CD4-positive, alpha-beta memory T cell (primary cell): ENCODE data around the gene LPCAT3. TPM values are rescaled to one million over a fixed set of nuclear protein-coding genes. Genes with fewer than 3 reads are reported as not detected.
"Not testable (repeated sequence)": the region's sequence is repeated elsewhere in the genome, so short reads cannot be mapped to it uniquely, and the experiment has no call there.

Experiments used
- CTCF ChIA-PET: fragments of 350-600 bp; sonication (Branson Sonifier 250); formaldehyde crosslinking; loops from one replicate; lab custom pipeline; 2021; ENCODE audit warnings: inconsistent platforms; ENCODE audit not compliant: partially characterized antibody; lab: Charles Lee
- POLR2A ChIA-PET: fragments of 350-600 bp; sonication (Branson Sonifier 250); formaldehyde crosslinking; loops from one replicate; lab custom pipeline; 2021; ENCODE audit not compliant: partially characterized antibody; lab: Charles Lee
- DNase-seq, 5 donors: peaks; one replicate each; pipeline versions ENCODE4 v3.0.0 to v3.0.0-alpha.2; 2020 to 2022; ENCODE audit warnings: mixed read lengths in 1 of 5
- H3K27ac ChIP-seq: one replicate; pipeline ENCODE4 v1.7.0; 2013; ENCODE audit warnings: low read depth, low read length
- H3K27me3 ChIP-seq: 2 replicates; pipeline ENCODE4 v1.7.0; 2013; ENCODE audit warnings: mild to moderate bottlenecking, low read length, moderate library complexity; ENCODE audit not compliant: insufficient read depth
- H3K36me3 ChIP-seq: 2 replicates; pipeline ENCODE4 v1.7.0; 2013; ENCODE audit warnings: mild to moderate bottlenecking, low read length, moderate library complexity; ENCODE audit not compliant: insufficient read depth
- H3K4me1 ChIP-seq: 2 replicates; pipeline ENCODE4 v1.7.0; 2013; ENCODE audit warnings: mild to moderate bottlenecking, low read length, moderate library complexity; ENCODE audit not compliant: insufficient read depth
- H3K4me3 ChIP-seq, 2 donors: one replicate each; pipeline ENCODE4 v1.7.0; 2013; ENCODE audit warnings: low read length in 2 of 2, mild to moderate bottlenecking in 1 of 2
- H3K9me3 ChIP-seq, 2 donors: one replicate each; pipeline ENCODE4 v1.7.0; 2013; ENCODE audit warnings: low read length in 2 of 2, control low read depth in 1 of 2; ENCODE audit not compliant: control insufficient read depth in 1 of 2
- H3K27ac Mint-ChIP-seq, 7 donors: one replicate each; pipeline ENCODE4 v1.8.0; 2020 to 2021; ENCODE audit warnings: mixed read lengths in 7 of 7, mild to moderate bottlenecking in 6 of 7, inconsistent platforms in 3 of 7, moderate library complexity in 3 of 7
- H3K27me3 Mint-ChIP-seq, 2 donors: one replicate each; pipeline ENCODE4 v1.8.0; 2020 to 2021; ENCODE audit warnings: mixed read lengths in 2 of 2
- H3K36me3 Mint-ChIP-seq, 2 donors: one replicate each; pipeline ENCODE4 v1.8.0; 2020 to 2021; ENCODE audit warnings: mixed read lengths in 2 of 2, inconsistent platforms in 1 of 2, mild to moderate bottlenecking in 1 of 2
- H3K4me1 Mint-ChIP-seq, 4 donors: one replicate each; pipeline ENCODE4 v1.8.0; 2020 to 2021; ENCODE audit warnings: mixed read lengths in 4 of 4, mild to moderate bottlenecking in 1 of 4
- H3K4me3 Mint-ChIP-seq, 8 donors: one replicate each; pipeline ENCODE4 v1.8.0; 2020 to 2021; ENCODE audit warnings: mixed read lengths in 8 of 8, mild to moderate bottlenecking in 7 of 8, moderate library complexity in 6 of 8, inconsistent platforms in 3 of 8
- H3K9me3 Mint-ChIP-seq, 8 donors: one replicate each; pipeline ENCODE4 v1.8.0; 2020 to 2021; ENCODE audit warnings: mixed read lengths in 8 of 8, mild to moderate bottlenecking in 5 of 8, inconsistent platforms in 3 of 8, moderate library complexity in 1 of 8
- intact Hi-C: fragments of 100-400 bp; cut with micrococcal nuclease; formaldehyde crosslinking; loops from one replicate; pipeline ENCODE4 v1.15.1; 2023
- polyA plus RNA-seq, 2 donors: library from polyadenylated mRNA; unstranded; fragments of 300-500 nt; fragmentation: Illumina TruSeq; gene quantifications; one replicate each; pipeline ENCODE4 v1.2.3, GENCODE V29; 2021
- total RNA-seq, 2 experiments: library from RNA; stranded (reverse); gene quantifications; one replicate each; pipeline ENCODE4 v1.2.3, GENCODE V29; 2021

LPCAT3 gene
- total and polyA plus RNA-seq, 4 experiments from 2014 or later, result 18.3 to 33.8 (median 23.4) TPM

DNA sequence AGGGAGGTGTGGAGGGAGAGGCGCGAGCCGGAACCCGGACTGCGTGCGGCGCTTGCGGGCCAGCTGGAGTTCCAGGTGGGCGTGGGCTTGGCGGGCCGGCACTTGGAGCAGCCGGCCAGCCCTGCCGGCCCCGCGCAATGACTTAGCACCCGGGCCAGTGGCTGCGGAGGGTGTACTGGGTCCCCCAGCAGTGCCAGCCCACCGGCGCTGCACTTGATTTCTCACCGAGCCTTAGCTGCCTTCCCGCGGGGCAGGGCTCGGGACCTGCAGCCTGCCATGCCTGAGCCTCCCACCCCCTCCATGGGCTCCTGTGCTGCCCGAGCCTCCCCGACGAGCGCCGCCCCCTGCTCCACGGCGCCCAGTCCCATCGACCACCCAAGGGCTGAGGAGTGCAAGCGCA, 19.1 kb upstream of the LPCAT3 start:
- H3K9me3 Mint-ChIP-seq, H3K36me3 Mint-ChIP-seq, DNase-seq, H3K4me3 Mint-ChIP-seq, H3K4me1 ChIP-seq, H3K4me3 ChIP-seq, H3K27ac ChIP-seq, intact Hi-C loops, H3K27ac Mint-ChIP-seq, H3K36me3 ChIP-seq, H3K4me1 Mint-ChIP-seq, H3K27me3 ChIP-seq, POLR2A ChIA-PET, H3K27me3 Mint-ChIP-seq, H3K9me3 ChIP-seq: not testable (repeated sequence)
- CTCF ChIA-PET, result interaction anchor here (1.2 kb wide), 1 partner anchor 59 kb away, joined by 3 read pairs; no protein-coding TSS in a partner anchor

GRCh38 chr12:7035463-7035862, 17.2 kb upstream of the LPCAT3 start:
- no peaks in the 10 kb centered on the region for H3K27me3 Mint-ChIP-seq
- Histone ChIP-seq H3K27me3 (no peaks in the 10 kb centered on the region), H3K4me1 (no peaks in the 10 kb centered on the region), H3K9me3 (no peaks in the 10 kb centered on the region), H3K36me3 (no peaks in the 10 kb centered on the region), H3K27ac (no peak overlapping the region), H3K4me3 (no peak overlapping the region)
- H3K4me1 Mint-ChIP-seq, result no peaks in the 10 kb centered on the region
- intact Hi-C loops, result no loop called here
- ChIA-PET POLR2A (no interaction called here), CTCF (no interaction called here)
- DNase-seq, result no peak
- H3K27ac Mint-ChIP-seq, result no peak overlapping the region
- H3K36me3 Mint-ChIP-seq, result no peaks in the 10 kb centered on the region
- no peak overlapping the region for H3K4me3 Mint-ChIP-seq
- H3K9me3 Mint-ChIP-seq, result no peaks in the 10 kb centered on the region

- intact Hi-C loops, result no loop called here
- Mint-ChIP-seq H3K27ac (no peak overlapping the region), H3K4me1 (no peaks in the 10 kb centered on the region), H3K4me3 (no peak overlapping the region), H3K27me3 (no peaks in the 10 kb centered on the region), H3K9me3 (no peaks in the 10 kb centered on the region), H3K36me3 (no peaks in the 10 kb centered on the region)
- Histone ChIP-seq H3K27me3 (no peaks in the 10 kb centered on the region), H3K4me3 (no peak overlapping the region), H3K4me1 (no peaks in the 10 kb centered on the region), H3K27ac (no peak overlapping the region), H3K36me3 (no peaks in the 10 kb centered on the region), H3K9me3 (no peaks in the 10 kb centered on the region)
- DNase-seq, result no peak
- ChIA-PET POLR2A (no interaction called here), CTCF (interaction anchor here (1.9 kb wide), 1 partner anchor 12 kb away, joined by 5 read pairs; no protein-coding TSS in a partner anchor)
Measured at GRCh38 chr12:7034464-7034863, 16.2 kb upstream of the LPCAT3 start.

DNA sequence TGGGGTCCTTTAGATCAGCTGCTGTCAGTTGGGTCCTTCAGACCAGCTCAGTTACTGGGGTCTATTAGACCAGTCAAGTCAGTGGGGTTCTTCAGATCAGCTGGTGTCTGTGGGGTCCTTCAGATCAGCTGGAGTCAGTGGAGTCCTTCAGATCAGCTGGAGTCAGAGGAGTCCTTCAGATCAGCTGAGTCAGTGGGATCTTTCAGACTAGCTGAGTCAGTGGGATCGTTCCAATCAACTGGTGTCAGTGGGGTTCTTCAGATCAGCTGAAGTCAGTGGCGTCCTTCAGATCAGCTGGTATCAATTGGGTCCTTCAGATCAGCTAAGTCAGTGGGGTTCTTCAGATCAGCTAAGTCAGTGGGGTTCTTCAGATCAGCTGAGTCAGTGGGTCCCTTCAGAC, 14.7 kb upstream of the LPCAT3 start:
- H3K27me3 ChIP-seq, result no peaks in the 10 kb centered on the region
- intact Hi-C loops, result no loop called here
- Mint-ChIP-seq H3K4me3 (no peak overlapping the region), H3K27ac (no peak overlapping the region), H3K9me3 (no peaks in the 10 kb centered on the region), H3K27me3 (no peaks in the 10 kb centered on the region), H3K4me1 (no peaks in the 10 kb centered on the region), H3K36me3 (no peaks in the 10 kb centered on the region)
- CTCF ChIA-PET, result interaction anchor here (1.2 to 1.9 kb wide), 6 partner anchors 11 to 109 kb away, joined by 3 to 6 read pairs (median 4); partner anchors contain the start of genes C1RL and LPCAT3
- no peaks in the 10 kb centered on the region for H3K9me3 ChIP-seq
- H3K27ac ChIP-seq, result no peak overlapping the region
- H3K4me1 ChIP-seq, result no peaks in the 10 kb centered on the region
- H3K4me3 ChIP-seq, result no peak overlapping the region
- POLR2A ChIA-PET, result no interaction called here
- no peak for DNase-seq
- no peaks in the 10 kb centered on the region for H3K36me3 ChIP-seq

DNA sequence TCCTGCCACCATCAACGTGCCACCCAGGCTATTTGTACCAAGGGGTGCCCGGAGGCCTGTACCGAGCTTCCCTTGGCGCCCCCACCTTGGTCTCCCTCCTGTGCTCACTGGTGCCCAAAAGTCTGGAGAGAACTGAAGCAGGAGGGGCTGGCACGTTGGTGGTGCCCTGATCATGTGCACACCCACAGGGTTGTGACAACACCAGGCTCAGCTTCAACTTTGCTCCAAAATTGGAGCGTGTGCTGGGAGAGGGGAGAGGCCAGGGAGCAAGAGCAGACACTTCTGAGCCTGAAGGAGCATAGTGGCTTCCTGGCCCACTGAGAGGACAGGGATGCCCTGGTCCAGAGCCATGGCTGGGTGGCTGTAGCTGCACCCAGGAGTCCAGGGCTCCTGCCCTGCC, 13.0 kb upstream of the LPCAT3 start:
- Histone ChIP-seq H3K4me1 (no peaks in the 10 kb centered on the region), H3K4me3 (no peak overlapping the region), H3K36me3 (no peaks in the 10 kb centered on the region), H3K27me3 (no peaks in the 10 kb centered on the region), H3K27ac (no peak overlapping the region), H3K9me3 (no peaks in the 10 kb centered on the region)
- Mint-ChIP-seq H3K36me3 (no peaks in the 10 kb centered on the region), H3K4me3 (no peak overlapping the region), H3K27me3 (no peaks in the 10 kb centered on the region), H3K9me3 (no peaks in the 10 kb centered on the region), H3K4me1 (no peaks in the 10 kb centered on the region), H3K27ac (no peak overlapping the region)
- DNase-seq, result no peak
- intact Hi-C loops, result no loop called here
- ChIA-PET POLR2A (no interaction called here), CTCF (interaction anchor here (1.3 kb wide), 1 partner anchor 13 kb away, joined by 3 read pairs; the partner anchor contains the start of gene LPCAT3)

DNA sequence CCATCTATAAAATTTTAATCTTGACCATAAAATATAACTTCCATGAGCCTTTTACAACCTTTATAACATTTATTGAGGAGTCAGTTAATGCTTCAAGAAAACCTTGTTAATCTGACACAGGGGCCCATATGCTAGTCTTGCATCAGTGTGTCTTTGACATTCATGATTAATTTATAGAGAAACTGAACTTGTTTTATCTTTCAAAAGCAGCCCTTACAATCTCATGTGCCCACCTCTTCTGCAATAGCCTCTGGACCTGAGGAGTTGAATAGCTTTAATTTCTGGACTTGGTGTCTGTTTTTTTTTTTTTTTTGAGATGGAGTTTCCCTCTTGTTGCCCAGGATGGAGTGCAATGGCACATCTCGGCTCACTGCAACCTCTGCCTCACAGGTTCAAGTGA, 8.6 kb upstream of the LPCAT3 start:
- Histone ChIP-seq H3K27me3 (no peaks in the 10 kb centered on the region), H3K4me1 (no peaks in the 10 kb centered on the region), H3K27ac (no peak overlapping the region), H3K4me3 (no peak overlapping the region), H3K9me3 (no peaks in the 10 kb centered on the region), H3K36me3 (no peaks in the 10 kb centered on the region)
- H3K27ac Mint-ChIP-seq, result no peak overlapping the region
- no peak overlapping the region for H3K4me3 Mint-ChIP-seq
- no peaks in the 10 kb centered on the region for H3K9me3 Mint-ChIP-seq
- H3K27me3 Mint-ChIP-seq, result no peaks in the 10 kb centered on the region
- no peaks in the 10 kb centered on the region for H3K36me3 Mint-ChIP-seq
- ChIA-PET CTCF (no interaction called here), POLR2A (no interaction called here)
- DNase-seq, result no peak
- H3K4me1 Mint-ChIP-seq, result no peaks in the 10 kb centered on the region
- intact Hi-C loops, result no loop called here

DNA sequence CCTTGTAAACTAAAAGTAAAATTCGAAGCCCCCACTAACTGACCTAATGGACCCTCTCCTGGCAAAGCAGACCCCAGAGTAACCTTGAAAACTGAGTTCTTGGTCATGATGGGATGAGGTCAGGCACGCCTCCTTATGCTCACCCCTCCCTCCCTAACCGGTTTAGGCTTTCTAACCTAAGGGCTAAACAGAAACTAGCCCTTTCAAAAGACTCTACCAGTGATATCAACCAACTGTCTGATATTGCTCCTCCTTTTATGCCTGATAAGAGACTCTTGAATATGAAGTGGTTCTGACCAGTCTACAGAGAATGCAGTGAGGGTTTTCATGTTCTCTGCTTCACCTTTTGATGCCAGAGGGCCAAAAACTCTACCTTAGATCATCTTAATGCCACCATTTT, 4.8 kb upstream of the LPCAT3 start:
- POLR2A ChIA-PET, result no interaction called here
- intact Hi-C loops, result no loop called here
- H3K27ac Mint-ChIP-seq, result no peak overlapping the region

More for the DNA sequence above, 4.8 kb upstream of the LPCAT3 start:
- no peaks in the 10 kb centered on the region for H3K9me3 Mint-ChIP-seq
- Histone ChIP-seq H3K9me3 (no peaks in the 10 kb centered on the region), H3K27me3 (no peaks in the 10 kb centered on the region), H3K4me3 (no peak overlapping the region), H3K36me3 (no peaks in the 10 kb centered on the region), H3K27ac (no peak overlapping the region), H3K4me1 (peaks cover 6% of the 10 kb centered on the region)
- no peaks in the 10 kb centered on the region for H3K36me3 Mint-ChIP-seq
- H3K4me1 Mint-ChIP-seq, result peaks cover 0 to 11% (median 1%) of the 10 kb centered on the region in 4 donors
- H3K27me3 Mint-ChIP-seq, result no peaks in the 10 kb centered on the region
- CTCF ChIA-PET, result interaction anchor here (2.4 kb wide), 1 partner anchor 11 kb away, joined by 5 read pairs; no protein-coding TSS in a partner anchor
- no peak for DNase-seq
- H3K4me3 Mint-ChIP-seq, result no peak overlapping the region
